OCI-LY3 (cell line): Measurements from ENCODE around the gene CSRP3.

Experiments used
- H2AFZ ChIP-seq: fragments of 200-600, 300-600 bp; shearing (Covaris generic); 2 replicates; pipeline ENCODE4 v1.6.0; 2014; ENCODE audit warnings: antibody characterized with exemption, low read depth, low read length
- H3K27ac ChIP-seq: fragments of 200-600, 300-600 bp; sonication (generic); 2 replicates; pipeline ENCODE4 v1.5.1; 2014; ENCODE audit warnings: mild to moderate bottlenecking, low read length, moderate library complexity, mixed read lengths
- H3K27me3 ChIP-seq: fragments of 200-600, 300-600 bp; sonication (generic); 2 replicates; pipeline ENCODE4 v1.6.1; 2014; ENCODE audit warnings: low read depth, low read length, mixed read lengths
- H3K36me3 ChIP-seq: fragments of 200-600, 300-600 bp; sonication (generic); replicated peaks from 2 replicates; pipeline ENCODE3; 2014; ENCODE audit warnings: low read depth, low read length, mixed read lengths
- H3K4me1 ChIP-seq: fragments of 300-600, 200-600 bp; sonication (generic); 2 replicates; pipeline ENCODE4 v1.6.1; 2014; ENCODE audit warnings: low read length, mixed read lengths
- H3K4me2 ChIP-seq: fragments of 200-600, 300-600 bp; sonication (generic); 2 replicates; pipeline ENCODE4 v1.6.1; 2014; ENCODE audit warnings: low read length, mixed read lengths
- H3K4me3 ChIP-seq: fragments of 300-600, 200-600 bp; sonication (generic); 2 replicates; pipeline ENCODE4 v1.5.1; 2014; ENCODE audit warnings: antibody characterized with exemption, mild to moderate bottlenecking, low read length, moderate library complexity
- H3K79me2 ChIP-seq: fragments of 300-600, 200-600 bp; shearing (Covaris generic); 2 replicates; pipeline ENCODE4 v1.6.1; 2014; ENCODE audit warnings: mild to moderate bottlenecking, low read length, mixed read lengths
- H3K9ac ChIP-seq: fragments of 300-600, 200-600 bp; shearing (Covaris generic); 2 replicates; pipeline ENCODE4 v1.6.0; 2014; ENCODE audit warnings: mild to moderate bottlenecking, low read length, moderate library complexity
- H3K9me3 ChIP-seq: fragments of 200-600, 300-600 bp; shearing (Covaris generic); 2 replicates; pipeline ENCODE4 v1.6.1; 2014; ENCODE audit warnings: low read length, mixed read lengths; ENCODE audit not compliant: insufficient read depth
- H4K20me1 ChIP-seq: fragments of 200-600, 300-600 bp; sonication (generic); 2 replicates; pipeline ENCODE4 v1.6.1; 2016; ENCODE audit warnings: low read length, mixed read lengths; ENCODE audit not compliant: insufficient read depth
- CTCF ChIP-seq: fragments of 200-600, 300-600 bp; sonication (generic); IDR thresholded peaks from 2 replicates; pipeline ENCODE4 v1.5.1; 2014; ENCODE audit warnings: antibody characterized with exemption, low read length, low read depth
- EZH2phosphoT487 ChIP-seq: fragments of 200-600 bp; shearing (Covaris generic); IDR thresholded peaks from 2 replicates; pipeline ENCODE4 v1.6.1; 2018; ENCODE audit warnings: antibody characterized with exemption, mixed run types, low read depth

Gene CSRP3

GRCh38 chr11:19193916-19194315, 7.9 kb downstream of the CSRP3 start:
- H3K27me3 ChIP-seq: no peaks in the 10 kb centered on the region
- H3K9ac ChIP-seq: no peak overlapping the region
- no peaks in the 10 kb centered on the region for H3K36me3 ChIP-seq
- H3K79me2 ChIP-seq: no peaks in the 10 kb centered on the region
- no peak overlapping the region for H3K4me3 ChIP-seq
- no peaks in the 10 kb centered on the region for H3K4me1 ChIP-seq
- H3K27ac ChIP-seq: no peak overlapping the region
- H3K4me2 ChIP-seq: no peak overlapping the region
- H2AFZ ChIP-seq: no peak overlapping the region
- no peaks in the 10 kb centered on the region for H3K9me3 ChIP-seq
- no peaks in the 10 kb centered on the region for H4K20me1 ChIP-seq
- TF ChIP-seq EZH2phosphoT487 (no peak), CTCF (no peak)

- Histone ChIP-seq H3K27me3 (no peaks in the 10 kb centered on the region), H3K79me2 (no peaks in the 10 kb centered on the region), H3K4me1 (no peaks in the 10 kb centered on the region), H3K4me2 (no peak overlapping the region), H3K9me3 (no peaks in the 10 kb centered on the region), H4K20me1 (no peaks in the 10 kb centered on the region), H3K4me3 (no peak overlapping the region), H3K36me3 (no peaks in the 10 kb centered on the region), H2AFZ (no peak overlapping the region), H3K27ac (no peak overlapping the region), H3K9ac (no peak overlapping the region)
- TF ChIP-seq CTCF (no peak), EZH2phosphoT487 (no peak)
Observed at GRCh38 chr11:19191530-19192169, 10.1 kb downstream of the CSRP3 start.

- Histone ChIP-seq H2AFZ (no peak overlapping the region), H3K4me1 (no peaks in the 10 kb centered on the region), H3K9me3 (no peaks in the 10 kb centered on the region), H3K4me3 (no peak overlapping the region), H3K4me2 (no peak overlapping the region), H3K36me3 (no peaks in the 10 kb centered on the region), H3K9ac (no peak overlapping the region), H3K79me2 (no peaks in the 10 kb centered on the region), H4K20me1 (no peaks in the 10 kb centered on the region), H3K27me3 (no peaks in the 10 kb centered on the region), H3K27ac (no peak overlapping the region)
- TF ChIP-seq EZH2phosphoT487 (no peak), CTCF (no peak)
Observed at GRCh38 chr11:19187833-19188258, 13.9 kb downstream of the CSRP3 start.

- Histone ChIP-seq H3K79me2 (no peaks in the 10 kb centered on the region), H3K27me3 (no peaks in the 10 kb centered on the region), H3K4me3 (no peak overlapping the region), H3K9ac (no peak overlapping the region), H3K4me1 (no peaks in the 10 kb centered on the region), H3K9me3 (no peaks in the 10 kb centered on the region), H3K27ac (no peak overlapping the region), H3K36me3 (no peaks in the 10 kb centered on the region), H3K4me2 (no peak overlapping the region), H4K20me1 (no peaks in the 10 kb centered on the region), H2AFZ (no peak overlapping the region)
- TF ChIP-seq EZH2phosphoT487 (no peak), CTCF (no peak)
Observed at GRCh38 chr11:19187114-19187832, 14.5 kb downstream of the CSRP3 start.
